Medulla oblongata (tissue), 1 donor: Measurements from ENCODE around the gene SAMD1.

Experiments used
- DNase-seq: peaks from one replicate; pipeline ENCODE4 v3.0.0-alpha.2; 2015; ENCODE audit errors: extremely low spot score

SAMD1 gene

DNA sequence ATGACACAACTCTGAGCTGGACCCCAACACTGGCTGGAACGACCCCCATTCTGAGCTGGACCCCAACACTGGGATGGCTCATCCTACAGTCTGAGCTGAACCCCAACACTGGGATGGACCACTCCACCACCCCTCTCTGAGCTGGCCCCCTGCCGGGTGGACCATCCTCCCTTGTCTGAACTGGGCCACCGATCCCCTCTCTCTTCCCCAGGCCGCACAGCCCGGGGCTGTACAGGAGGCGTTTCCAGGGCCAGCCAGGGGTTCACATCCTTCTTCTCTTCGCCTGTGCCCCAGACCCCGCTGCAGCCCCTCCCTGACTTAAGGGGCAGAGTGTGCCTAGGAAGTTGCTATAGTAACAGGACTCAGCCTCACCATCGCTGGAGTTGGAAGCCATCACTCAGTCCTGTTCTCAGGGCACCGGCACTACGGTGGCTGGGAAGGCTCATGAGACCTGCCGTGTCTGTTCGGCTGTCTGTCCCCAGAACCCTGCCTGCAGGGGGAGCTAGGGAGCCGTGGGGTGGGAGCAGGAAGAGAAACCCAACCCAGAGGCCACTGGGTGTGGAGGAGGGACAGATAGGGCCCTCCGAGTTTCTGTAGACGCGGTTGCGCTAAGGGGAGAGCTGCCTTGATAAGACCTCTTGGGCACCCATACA, 23.3 kb upstream of the SAMD1 start:
- no peak for DNase-seq

DNA sequence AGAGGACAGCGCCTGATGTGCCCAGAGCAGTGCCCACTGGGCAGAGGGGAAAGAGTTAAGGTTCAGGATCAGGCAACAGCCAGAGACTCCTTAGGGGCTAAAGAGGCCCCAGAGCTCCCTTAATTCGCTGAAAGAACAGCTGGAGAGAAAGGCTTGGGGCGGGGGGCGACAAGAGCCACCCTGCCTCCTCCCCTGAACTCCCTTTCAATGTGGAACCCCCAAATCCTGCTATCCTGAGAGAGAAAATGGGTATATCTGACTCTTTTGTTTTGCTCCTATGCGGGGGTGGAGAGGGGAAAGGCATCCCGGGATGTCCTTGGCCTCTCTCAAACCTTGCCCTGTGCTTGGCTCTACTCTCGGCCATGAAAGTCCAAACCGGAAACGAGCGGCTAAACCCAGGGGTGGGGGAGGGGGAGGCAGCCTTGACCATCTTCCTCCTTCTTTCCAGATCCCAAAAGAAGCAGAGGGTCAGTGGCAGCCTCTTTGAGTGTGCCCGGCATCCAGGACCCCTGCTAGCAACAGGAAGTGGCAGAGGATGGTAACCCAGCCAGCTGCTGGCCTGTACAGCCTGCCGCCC, 22.3 kb upstream of the SAMD1 start:
- DNase-seq = peak; percentile 37

DNA sequence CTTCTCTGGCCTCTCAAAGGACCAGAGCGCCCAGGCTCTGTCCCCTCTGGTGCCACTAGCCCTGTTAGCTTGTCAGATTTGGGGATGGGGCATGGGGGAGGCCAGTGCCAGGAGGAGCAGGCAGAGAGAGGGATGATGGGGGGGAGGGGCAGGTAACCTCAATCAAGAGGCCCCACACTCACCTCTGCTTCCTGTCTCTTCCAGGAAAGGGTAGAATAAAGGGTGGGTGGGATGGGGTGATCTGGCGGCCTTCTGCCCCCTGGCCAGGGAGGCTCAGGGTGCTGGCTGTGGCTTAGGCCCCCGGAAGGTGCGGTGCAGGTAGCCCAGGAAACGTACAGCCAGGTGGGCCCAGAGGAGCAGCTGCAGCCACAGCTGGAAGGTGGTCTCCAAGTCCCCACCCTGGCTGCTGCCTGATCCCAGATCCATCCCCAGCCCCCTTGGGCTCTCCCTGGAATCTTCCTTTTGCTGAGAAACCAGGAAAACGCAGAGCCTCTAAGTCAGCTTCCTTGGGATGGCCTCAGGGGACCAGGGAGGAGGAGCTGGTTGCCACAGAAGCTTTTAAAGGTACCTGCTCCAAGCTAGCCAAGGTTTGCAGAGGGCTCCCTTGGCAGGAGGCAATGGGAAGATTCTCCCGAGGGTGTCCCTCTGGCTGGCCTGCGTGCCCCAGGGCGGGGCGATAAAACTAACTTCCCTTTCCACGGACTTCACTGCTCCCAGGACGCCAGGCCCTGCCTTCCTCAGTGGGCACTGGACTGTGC, 21.7 kb upstream of the SAMD1 start:
- DNase-seq = no peak

DNA sequence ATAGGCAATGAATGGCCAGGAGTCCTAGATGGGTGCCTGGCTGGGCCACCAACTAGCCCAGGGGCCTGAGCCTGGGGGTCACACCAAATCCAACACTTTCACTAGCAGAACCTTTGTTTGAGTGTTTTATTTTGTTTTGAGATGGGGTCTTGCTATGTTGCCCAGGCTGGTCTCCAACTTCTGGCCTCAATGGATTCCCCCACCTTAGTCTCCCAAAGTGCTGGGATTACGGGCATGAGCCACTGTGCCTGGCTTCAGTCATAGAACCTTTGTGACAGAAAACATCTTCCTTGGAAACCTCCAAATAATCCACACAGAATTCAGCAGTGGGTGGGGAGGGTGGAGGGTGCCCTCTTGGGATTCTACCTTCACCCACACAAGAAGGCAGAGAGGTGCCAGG, 20.9 kb upstream of the SAMD1 start:
- no peak for DNase-seq

DNA sequence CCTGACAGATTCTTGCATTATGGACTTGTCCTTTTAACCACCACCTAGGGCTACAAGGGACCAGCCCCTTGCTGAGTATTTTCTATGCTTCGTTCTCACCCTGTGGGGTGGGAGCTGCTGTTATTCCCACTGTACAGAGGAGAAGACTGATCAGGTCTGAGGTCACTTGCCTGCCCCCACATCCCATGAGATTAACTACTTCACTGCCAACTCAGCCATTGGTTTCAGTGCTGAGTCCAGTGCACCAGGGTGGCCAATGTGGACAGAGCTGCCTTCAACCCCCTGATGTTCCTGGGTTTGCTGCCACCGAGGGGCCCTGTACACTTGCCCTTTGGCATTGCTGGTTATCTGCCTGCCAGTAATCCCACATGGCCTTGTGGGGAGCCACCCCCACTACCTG, 20.1 kb upstream of the SAMD1 start:
- DNase-seq = no peak

DNA sequence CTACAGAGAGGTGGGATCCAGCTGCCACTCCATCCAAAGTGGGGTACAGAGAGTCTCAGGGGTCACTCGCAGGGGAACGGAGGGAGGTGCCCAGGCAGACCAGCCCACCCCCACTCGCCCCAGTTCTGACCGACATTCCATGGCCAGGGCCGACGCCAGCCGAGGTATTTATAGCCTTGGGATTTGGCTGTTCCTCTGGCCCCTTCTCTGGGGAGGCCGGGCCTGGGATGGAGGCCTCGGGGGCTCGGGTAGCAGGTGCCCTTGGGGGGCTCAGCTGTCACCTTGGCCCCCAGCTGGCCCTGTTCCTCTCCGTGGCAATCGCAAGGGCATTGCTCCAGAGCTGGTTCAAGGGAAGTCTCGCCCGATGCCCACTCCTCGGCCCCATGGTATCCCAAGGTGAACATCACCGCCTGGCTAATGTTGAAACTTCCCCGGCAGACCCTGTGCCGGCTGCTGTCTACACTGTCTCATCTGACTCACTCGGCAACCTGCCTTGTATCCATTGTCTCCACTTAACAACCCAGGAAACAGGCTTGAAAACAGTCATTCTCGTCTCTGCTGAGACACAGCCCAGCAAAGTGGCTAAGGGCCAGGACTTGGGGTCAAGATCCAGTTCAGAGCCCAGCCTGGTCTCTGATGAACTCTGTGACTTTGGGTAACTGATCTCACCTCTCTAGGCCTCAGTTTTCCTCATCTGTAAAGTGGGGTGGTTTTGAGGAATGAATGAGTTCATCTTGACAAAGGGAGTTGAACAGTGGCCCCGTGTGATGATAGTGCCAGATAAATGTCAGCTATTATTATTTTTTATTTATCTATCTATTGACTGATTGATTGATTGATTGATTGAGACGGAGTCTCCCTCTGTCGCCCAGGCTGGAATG, 17.3 kb upstream of the SAMD1 start:
- DNase-seq = peak; percentile 40

DNA sequence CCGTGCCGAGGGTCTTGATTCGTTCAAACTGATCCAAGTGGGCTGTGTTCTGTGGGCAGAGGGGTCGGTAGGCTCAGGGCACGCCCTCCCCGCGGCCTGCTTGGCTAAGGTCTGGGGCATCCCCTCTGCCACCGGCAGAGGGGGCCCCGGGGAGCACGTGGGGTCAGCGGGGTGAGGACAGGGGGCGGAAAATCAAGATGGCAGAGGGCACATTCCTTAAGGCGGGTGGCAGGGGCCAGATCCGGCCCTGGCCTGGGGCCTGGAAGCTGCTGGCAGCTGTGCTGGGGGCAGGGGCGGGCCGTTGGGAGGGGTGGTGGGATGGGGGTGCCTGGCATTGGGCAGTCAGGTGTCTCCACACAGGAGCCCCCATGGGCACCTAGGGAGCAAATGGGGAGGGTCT, 16.3 kb upstream of the SAMD1 start:
- no peak for DNase-seq

DNA sequence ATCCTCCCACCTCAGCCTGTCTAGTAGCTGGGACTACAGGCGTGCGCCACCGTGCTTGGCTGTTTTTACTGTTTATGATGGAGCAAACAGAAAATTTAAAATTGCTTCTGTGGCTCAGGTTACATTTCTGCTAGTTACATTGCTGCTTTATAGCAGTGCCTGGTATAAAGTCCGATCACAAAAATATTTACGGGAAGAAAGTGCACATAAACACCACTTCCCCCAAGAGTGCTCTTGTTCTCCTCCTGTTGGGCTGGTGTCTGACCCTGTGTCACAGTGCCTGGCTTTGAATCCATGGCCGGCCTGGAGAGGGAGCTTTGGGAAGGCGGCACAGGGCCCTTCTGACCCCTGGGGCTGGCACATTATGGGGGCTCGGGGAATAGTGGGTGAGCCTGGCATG, 15.1 kb upstream of the SAMD1 start:
- DNase-seq = no peak

DNA sequence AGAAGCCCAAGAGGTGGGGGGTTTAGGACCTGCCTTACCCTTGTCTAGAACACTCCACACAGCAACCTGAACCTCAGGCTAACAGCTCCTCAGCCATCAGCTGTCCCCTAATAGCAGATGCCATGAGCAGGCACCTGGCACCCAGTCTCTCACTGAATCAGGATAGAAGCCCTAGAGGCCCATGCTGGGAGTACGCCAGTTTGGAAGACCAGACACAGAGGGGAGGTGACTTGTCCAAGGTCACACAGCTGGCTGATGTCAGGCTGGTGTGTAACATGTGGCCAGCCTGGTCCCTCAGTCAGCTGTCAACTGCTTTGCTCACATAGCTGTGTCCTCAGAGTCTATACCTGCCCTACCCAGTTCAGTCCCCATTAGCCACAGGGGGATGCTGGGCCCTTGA, 12.8 kb upstream of the SAMD1 start:
- DNase-seq = no peak

DNA sequence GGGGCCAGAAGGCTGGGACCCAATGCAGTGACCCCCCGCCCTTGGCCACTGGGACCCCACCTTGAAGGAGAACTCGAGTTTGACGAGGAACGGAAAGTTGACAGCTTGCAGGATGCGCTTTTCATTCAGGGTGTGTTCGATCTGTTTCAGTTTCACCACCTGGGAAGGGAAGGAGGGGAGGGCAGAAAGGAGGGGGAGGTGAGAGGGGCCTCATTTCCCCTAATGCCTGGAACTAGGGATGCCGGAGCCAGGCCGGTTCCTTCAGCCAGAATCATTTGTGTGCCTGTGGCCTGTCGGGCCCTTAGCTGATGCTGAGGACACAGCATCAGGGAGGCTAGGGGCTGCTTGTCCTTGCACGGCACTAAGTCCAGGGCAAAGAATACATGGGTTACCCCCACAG, 12.2 kb upstream of the SAMD1 start:
- no peak for DNase-seq

DNA sequence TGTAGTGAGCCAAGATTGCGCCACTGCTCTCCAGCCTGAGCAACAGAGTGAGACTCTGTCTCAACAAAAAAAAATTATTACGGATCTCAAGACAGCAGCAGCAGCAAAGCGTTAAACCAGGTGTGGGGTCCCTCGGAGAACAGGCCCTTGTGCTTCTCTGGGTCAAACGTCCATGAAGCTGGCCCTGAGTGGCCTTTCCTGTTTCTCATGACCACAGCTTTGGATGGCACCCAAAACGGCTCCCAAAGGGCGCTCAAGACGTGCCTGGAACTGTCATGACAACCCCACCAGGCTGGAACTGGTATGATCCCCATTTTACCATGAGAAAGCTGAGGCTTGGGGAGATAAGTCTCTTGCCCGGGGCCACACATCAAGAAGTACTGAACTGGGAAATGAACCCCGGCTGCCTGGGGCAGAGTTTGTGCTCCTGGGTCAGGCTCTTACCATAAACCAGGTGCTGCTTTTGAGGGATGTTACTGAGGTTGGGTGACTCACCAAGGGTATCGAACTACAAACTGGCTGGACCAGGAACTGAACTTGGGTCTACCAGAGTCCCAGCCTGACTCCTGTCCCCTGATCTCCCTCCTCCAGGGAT, 11.6 kb upstream of the SAMD1 start:
- DNase-seq = no peak

DNA sequence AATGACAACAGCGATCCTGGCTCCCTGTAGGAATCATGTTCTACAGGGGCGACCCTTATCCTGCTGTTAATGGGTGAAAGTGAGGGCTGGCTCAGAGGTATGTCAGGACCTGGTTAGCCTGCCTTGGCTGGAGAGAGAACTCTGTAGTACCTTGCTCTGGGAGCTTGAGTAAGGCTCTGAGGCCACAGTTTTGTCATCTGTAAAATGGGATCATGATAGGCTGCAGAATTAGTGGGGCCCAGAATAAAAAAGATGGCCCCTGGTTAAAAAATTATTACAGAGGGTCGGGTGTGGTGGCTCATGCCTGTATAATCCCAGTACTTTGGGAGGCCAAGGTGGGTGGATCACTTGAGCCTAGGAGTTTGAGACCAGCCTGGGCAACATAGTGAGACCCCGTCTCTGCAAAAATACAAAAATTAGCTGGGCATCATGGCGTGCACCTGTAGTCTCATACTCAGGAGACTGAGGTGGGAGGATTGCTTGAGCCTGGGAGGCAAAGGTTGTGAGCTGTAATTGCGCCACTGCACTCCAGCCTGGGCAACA, 10.5 kb upstream of the SAMD1 start:
- DNase-seq = no peak

DNA sequence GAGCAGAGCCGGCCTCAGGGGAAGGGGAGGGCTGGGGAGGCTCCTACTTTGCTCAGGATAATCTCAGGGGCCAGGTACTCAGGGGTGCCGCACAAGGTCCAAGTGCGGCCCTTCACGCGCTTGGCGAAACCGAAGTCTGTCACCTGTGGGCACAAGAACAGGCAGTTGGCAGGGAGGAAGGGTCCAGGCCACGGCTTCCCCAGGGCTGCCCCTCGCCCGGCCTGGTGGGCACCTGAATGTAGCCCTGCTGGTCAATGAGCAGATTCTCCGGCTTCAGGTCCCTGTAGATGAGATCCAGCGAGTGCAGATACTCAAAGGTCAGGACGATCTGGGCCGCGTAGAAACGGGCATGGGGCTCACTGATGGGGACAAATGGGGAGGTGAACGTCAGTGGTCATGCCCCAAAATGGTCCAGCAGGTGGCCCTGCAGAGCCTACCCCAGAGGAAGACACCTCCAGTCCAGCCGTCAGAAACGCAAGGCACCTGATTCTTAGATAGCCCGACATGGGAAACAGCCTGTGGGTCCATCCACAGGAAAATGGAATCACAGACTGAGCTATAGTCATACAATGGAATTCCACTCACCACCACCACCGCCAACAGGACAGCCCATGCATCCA, 7.1 kb upstream of the SAMD1 start:
- no peak for DNase-seq

DNA sequence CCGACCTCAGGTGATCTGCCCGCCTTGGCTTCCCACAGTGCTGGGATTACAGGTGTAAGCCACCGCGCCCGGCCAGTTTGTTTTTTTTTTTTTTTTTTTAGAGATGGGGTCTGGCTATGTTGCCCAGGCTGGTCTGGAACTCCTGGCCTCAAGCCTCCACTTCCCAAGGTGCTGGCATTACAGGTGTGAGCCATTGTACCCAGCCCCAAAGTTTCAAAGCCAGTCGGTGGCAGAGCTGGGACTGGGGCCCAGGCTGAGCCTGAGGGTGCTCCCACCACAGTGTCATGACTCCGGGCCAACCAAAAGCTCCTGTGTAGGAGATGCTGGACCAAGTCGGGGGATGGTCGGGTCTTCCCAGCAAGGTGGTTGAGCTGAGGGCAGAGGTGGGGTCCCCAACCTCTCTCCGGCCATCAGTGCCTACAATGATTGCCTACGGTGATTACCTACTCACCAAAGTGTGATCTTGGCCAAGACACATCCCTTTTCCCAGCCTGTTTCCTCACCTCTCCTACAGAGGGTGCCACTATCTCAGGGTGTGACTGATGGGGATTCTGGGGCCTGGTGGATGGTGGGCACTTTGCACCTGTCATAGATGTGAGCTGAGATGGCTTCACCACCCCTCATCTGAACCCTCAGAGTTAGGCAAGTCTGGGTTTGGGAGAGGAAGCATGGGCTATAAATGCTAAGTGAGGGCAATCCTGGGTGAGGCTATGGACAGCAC, 5.9 kb upstream of the SAMD1 start:
- no peak for DNase-seq

DNA sequence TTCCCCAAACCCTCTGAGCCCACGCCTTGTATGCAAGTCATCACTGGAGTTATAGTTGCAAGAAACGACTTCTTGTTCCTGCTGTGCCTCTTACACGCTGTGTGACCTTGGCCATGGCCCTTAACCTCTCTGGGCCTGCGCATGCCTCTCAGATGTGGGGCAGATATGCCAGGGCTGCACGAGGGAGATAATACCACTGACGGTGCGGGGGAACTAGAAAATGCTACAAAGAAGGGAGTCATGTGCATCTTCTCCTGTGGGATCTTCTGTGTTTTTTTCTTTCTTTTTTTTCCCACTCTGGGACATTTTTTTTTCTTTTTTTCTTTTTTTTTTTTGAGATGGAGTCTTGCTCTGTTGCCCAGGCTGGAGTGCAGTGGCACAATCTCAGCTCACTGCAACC, 4.3 kb upstream of the SAMD1 start:
- no peak for DNase-seq

DNA sequence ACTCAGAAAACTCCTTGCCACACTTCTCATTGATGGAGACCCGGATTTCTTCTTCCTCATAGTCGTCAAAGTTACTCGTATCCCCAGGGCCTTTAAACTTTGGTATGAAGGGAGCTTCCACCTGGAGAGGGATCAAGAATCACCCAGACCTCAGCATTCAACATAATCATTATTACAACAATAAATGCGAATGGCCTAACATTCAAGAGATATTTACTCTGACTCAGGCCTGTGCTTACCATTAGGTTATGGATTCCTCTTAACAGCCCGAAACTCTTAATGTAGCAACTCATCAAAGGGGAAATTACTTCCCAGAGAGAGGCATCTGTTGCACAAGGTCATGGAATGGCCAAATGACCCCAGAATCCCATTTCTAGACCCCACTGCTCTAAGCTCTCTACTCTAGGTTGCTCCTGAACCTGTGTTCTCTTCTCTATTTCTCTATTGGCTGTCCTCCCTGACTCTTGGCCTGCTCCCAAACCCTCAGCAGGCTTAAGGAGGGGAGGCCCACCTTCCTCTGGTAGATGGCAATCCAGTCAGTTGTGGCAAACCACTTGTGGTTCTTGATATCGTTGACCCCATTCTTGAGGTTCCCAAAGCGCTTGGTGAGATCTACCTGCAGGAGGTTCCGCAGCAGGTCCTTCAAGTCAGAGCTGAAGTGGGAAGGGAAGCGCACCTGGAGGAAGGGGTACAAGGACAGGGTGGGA, 2.7 kb upstream of the SAMD1 start:
- no peak for DNase-seq

DNA sequence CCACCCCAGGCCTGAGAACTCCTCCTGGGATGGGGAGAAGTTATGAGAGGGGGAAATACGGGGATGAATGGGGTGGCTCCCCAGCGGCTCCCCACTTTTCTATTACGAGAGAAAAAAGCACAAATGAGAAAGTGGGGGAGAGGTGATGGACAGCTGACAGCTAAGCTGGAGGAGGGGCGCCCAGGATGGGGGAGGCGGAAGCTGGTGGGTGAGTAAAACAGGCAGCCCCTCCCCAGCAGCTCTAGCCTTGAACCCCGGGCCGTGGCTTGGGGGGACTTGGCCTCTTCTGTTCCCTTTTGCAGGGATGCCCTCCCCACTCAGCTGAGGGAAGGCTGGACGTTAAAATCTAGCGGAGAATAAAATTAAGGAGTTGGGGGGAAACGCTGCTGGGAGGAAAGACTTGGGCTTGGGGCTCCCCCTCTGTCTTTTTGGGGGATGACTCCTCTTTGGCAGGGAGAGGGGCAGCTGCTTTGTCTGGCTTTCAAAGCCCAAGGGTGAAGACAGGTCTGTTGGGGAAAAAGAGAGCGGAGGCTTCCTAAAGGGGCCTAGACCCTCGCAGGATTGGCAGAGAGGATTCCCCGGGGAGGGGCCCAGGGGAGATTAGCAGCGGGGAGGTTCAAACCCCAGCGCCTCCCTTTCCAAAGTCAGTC, 1.4 kb upstream of the SAMD1 start:
- DNase-seq = peak; percentile 27

DNA sequence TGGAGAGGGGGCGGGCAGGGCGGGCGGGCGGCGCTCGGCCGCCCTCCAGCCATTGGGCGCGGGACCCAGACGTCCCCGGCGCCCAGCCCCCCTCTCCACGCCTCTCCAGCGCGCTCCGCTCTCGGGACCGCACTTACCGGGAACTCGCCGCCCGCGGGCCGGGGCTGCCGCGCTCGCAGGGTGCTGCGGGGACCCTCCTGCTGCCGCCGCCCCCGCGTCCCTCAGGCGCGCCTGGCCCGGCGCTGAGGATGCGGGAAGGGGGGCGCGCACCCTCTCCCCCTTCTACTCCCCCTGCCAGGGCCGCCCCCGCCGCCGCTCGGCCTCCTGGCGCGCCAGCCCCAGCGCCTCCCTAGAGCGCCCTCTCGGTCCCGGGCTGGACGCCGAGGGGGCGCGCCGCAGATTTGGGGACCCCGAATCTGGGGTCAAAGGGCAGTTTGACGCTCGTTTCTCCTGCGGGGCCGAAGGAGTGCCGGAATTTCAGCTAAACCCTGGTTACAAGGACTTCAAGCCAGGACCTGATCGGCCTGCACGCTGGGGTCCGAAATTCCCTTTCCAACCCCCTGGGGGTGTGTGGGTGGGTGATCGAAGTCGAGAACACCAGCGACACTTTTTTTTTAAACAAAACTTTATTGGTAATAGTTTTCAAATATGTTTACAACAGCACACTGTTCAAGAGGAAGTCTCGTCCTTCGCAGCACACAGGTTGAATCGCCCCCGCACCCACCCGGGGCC, 696 bp upstream of the SAMD1 start:
- peak; percentile 43 for DNase-seq
